K562 (cell line): Measurements from ENCODE around the gene FARP2. TPM values are rescaled to one million over a fixed set of nuclear protein-coding genes. Genes with fewer than 3 reads are reported as not detected.
A peak's percentile ranks its signal among the peaks of the same experiment; 100 is the strongest.

Experiments
- ATAC-seq: fragments of 200-7000 bp; cut with Tn5 transposase; 3 replicates; pipeline ENCODE4 v1.9.1; 2020; ENCODE audit warnings: moderate library complexity
- BruUV-seq: library from RNA; stranded (reverse); fragments of 400-500 nt; replicated peaks from 2 replicates; lab custom pipeline; 2021; lab: Mats Ljungman, UMichigan
- CTCF ChIA-PET: fragments of 300-600 bp; formaldehyde crosslinking; extraction: SDS; loops from one replicate; lab custom pipeline; 2021; ENCODE audit warnings: low intra/inter-chr PET ratio; lab: Yijun Ruan, JAX
- POLR2A ChIA-PET: fragments of 300-600, 350-650 bp; sonication (Branson Sonifier 250); formaldehyde crosslinking; extraction: SDS; loops from one replicate; lab custom pipeline; 2021; ENCODE audit warnings: antibody characterized with exemption, inconsistent platforms; lab: Yijun Ruan, JAX
- DNase-seq, 4 experiments: peaks; one replicate each; pipeline versions ENCODE4 v3.0.0 to v3.0.0-alpha.2; 2011 to 2018; ENCODE audit warnings: low spot score in 3 of 4, mixed read lengths in 3 of 4; ENCODE audit errors: extremely low read depth in 1 of 4
- FAIRE-seq: peaks from 2 replicates; lab custom pipeline; 2011; peaks lifted over from hg19 to GRCh38; lab: Jason Lieb, UNC
- H2AFZ ChIP-seq: 2 replicates; pipeline ENCODE4 v1.6.0; 2011; ENCODE audit warnings: low read depth, low read length, control low read depth, inconsistent platforms
- H3K27ac ChIP-seq: fragments of 200-600 bp; 3 replicates; pipeline ENCODE4 v1.8.0; 2011; ENCODE audit warnings: low read depth, mild to moderate bottlenecking, control low read depth, inconsistent platforms, low read length, moderate library complexity, mixed read lengths; ENCODE audit errors: extremely low read depth
- H3K27me3 ChIP-seq, 2 experiments: fragments of 300-600 bp in 1 of 2; 2 replicates in 1 of 2; 3 replicates in 1 of 2; pipeline versions ENCODE4 v1.6.0 to v1.8.0; 2011; ENCODE audit warnings: inconsistent platforms in 2 of 2, low read length in 2 of 2, mild to moderate bottlenecking in 1 of 2, mixed read lengths in 1 of 2, moderate library complexity in 1 of 2; ENCODE audit not compliant: control insufficient read depth in 2 of 2, insufficient read depth in 2 of 2
- H3K36me3 ChIP-seq: fragments of 300-600 bp; 3 replicates; pipeline ENCODE4 v1.8.0; 2011; ENCODE audit warnings: mild to moderate bottlenecking, low read length, inconsistent platforms; ENCODE audit not compliant: control insufficient read depth, insufficient read depth
- H3K4me1 ChIP-seq, 2 experiments: fragments of 200-600 bp in 1 of 2; replicated peaks in 1 of 2; 2 replicates in 1 of 2; 3 replicates in 1 of 2; pipeline versions ENCODE4 v1.5.1 to v1.8.0; 2011; ENCODE audit warnings: inconsistent platforms in 2 of 2, low read length in 2 of 2, mild to moderate bottlenecking in 1 of 2, mixed read lengths in 1 of 2, moderate library complexity in 1 of 2; ENCODE audit not compliant: control insufficient read depth in 2 of 2, insufficient read depth in 2 of 2
- H3K4me2 ChIP-seq: 2 replicates; pipeline ENCODE4 v1.6.1; 2011; ENCODE audit warnings: low read length, control low read depth, inconsistent platforms, mixed read lengths; ENCODE audit not compliant: insufficient read depth
- H3K4me3 ChIP-seq: fragments of 200-600 bp; sonication (generic), shearing (Covaris generic); 2 replicates; pipeline ENCODE4 v1.5.1; 2016; ENCODE audit warnings: control low read depth, inconsistent platforms
- H3K79me2 ChIP-seq: fragments of 200-600 bp; 3 replicates; pipeline ENCODE4 v1.8.0; 2011; ENCODE audit warnings: low read length, inconsistent platforms; ENCODE audit not compliant: control insufficient read depth, insufficient read depth
- H3K9ac ChIP-seq, 2 experiments: 2 replicates each; pipeline versions ENCODE4 v1.6.0 to v1.6.1; 2011; ENCODE audit warnings: low read depth in 2 of 2, low read length in 2 of 2, control low read depth in 1 of 2, inconsistent platforms in 1 of 2, mild to moderate bottlenecking in 1 of 2, mixed read lengths in 1 of 2; ENCODE audit not compliant: insufficient read depth in 1 of 2
- H3K9me1 ChIP-seq: one replicate; pipeline ENCODE4 v1.6.0; 2011; ENCODE audit warnings: inconsistent platforms, mild to moderate bottlenecking, low read length, moderate library complexity; ENCODE audit not compliant: control insufficient read depth, insufficient read depth
- H3K9me3 ChIP-seq: replicated peaks from 2 replicates; pipeline ENCODE4 v1.5.1; 2011; ENCODE audit warnings: low read depth, low read length, inconsistent platforms; ENCODE audit not compliant: control insufficient read depth, insufficient read depth
- H4K20me1 ChIP-seq: replicated peaks from 2 replicates; pipeline ENCODE4 v1.6.1; 2011; ENCODE audit warnings: low read length, inconsistent platforms, mixed read lengths; ENCODE audit not compliant: control insufficient read depth, insufficient read depth
- ARID4B ChIP-seq: sonication (generic); formaldehyde crosslinking; IDR thresholded peaks from 2 replicates; pipeline ENCODE4 v1.8.0; 2022; ENCODE audit warnings: mild to moderate bottlenecking, missing genetic modification reagents
- CAMTA2 ChIP-seq: fragments of 250-450 bp; sonication (Bioruptor Pico); conservative IDR thresholded peaks from 2 replicates; pipeline ENCODE4 v1.5.1; 2022
- CBFB ChIP-seq: sonication (generic); formaldehyde crosslinking; IDR thresholded peaks from 2 replicates; pipeline ENCODE4 v1.4.0; 2020; ENCODE audit warnings: mild to moderate bottlenecking, missing genetic modification reagents
- ELF1 ChIP-seq: fragments of 200-800 bp; sonication (Bioruptor generic); IDR thresholded peaks from 2 replicates; pipeline ENCODE4 v1.6.1; 2016; ENCODE audit warnings: missing genetic modification characterization, missing compliant biosample characterization
- KDM5B ChIP-seq: fragments of 200-600 bp; sonication (generic); IDR thresholded peaks from 2 replicates; pipeline ENCODE4 v1.6.1; 2012; ENCODE audit warnings: low read depth, mild to moderate bottlenecking, moderate library complexity, low read length, control low read depth, inconsistent platforms; ENCODE audit not compliant: insufficient replicate concordance
- NR3C1 ChIP-seq: sonication (generic); formaldehyde crosslinking; IDR thresholded peaks from 2 replicates; pipeline ENCODE4 v1.8.1; 2022; ENCODE audit warnings: missing genetic modification reagents
- NRF1 ChIP-seq, 2 experiments: fragments of 450-650 bp; IDR thresholded peaks in 1 of 2; conservative IDR thresholded peaks in 1 of 2; 2 replicates each; pipeline ENCODE4 v1.6.1; 2014; ENCODE audit warnings: mild to moderate bottlenecking in 2 of 2
- POLR2AphosphoS2 ChIP-seq: IDR thresholded peaks from 2 replicates; pipeline ENCODE4 v1.6.1; 2012; ENCODE audit warnings: low read length, improper control_type of control experiment
- POLR2AphosphoS5 ChIP-seq: IDR thresholded peaks from 2 replicates; pipeline ENCODE4 v1.6.1; 2011; ENCODE audit warnings: mild to moderate bottlenecking, low read depth, low read length, moderate library complexity; ENCODE audit not compliant: control insufficient read depth, insufficient read depth
- SMAD2 ChIP-seq: fragments of 150-350 bp; IDR thresholded peaks from 2 replicates; pipeline ENCODE4 v1.6.1; 2014; ENCODE audit warnings: low read depth, mild to moderate bottlenecking, low read length
- THRAP3 ChIP-seq: fragments of 450-650 bp; IDR thresholded peaks from 2 replicates; pipeline ENCODE4 v1.6.1; 2016; ENCODE audit warnings: mild to moderate bottlenecking, inconsistent platforms, borderline replicate concordance
- TRIM25 ChIP-seq: fragments of 450-650 bp; IDR thresholded peaks from 2 replicates; pipeline ENCODE4 v1.7.0; 2016; ENCODE audit warnings: borderline replicate concordance
- ZEB2 ChIP-seq: fragments of 450-650 bp; IDR thresholded peaks from 2 replicates; pipeline ENCODE4 v1.6.1; 2016
- ZNF124 ChIP-seq: sonication (generic); formaldehyde crosslinking; IDR thresholded peaks from 2 replicates; pipeline ENCODE4 v1.8.1; 2022; ENCODE audit warnings: missing genetic modification reagents
- WGBS: fragments of 100-300 bp; shearing (Covaris generic); methylation state at CpG from one replicate; pipeline ENCODE4 v1.1.6; 2016; ENCODE audit warnings: low coverage, mixed read lengths; ENCODE audit not compliant: insufficient coverage; ENCODE audit errors: missing lambda C conversion rate; 5-methylcytosine and 5-hydroxymethylcytosine counted together
- in situ Hi-C: fragments of 300-500 bp; cut with MboI; formaldehyde crosslinking; loops from 4 replicates; pipeline ENCODE4 v1.15.0; 2018; ENCODE audit warnings: inconsistent platforms, mixed read lengths
- intact Hi-C: fragments of 100-400 bp; cut with micrococcal nuclease; formaldehyde crosslinking; loops from 2 replicates; pipeline ENCODE4 v1.14.2; 2022
- polyA plus RNA-seq, 8 experiments: library from polyadenylated mRNA; depleted of rRNA in 4 of 8; stranded (reverse) in 5 of 8; unstranded in 3 of 8; fragments of >200 nt; fragmentation: Nextera tagmentation in 2 of 8; fragmentation: Illumina TruSeq in 1 of 8; extraction: Ambion mirVana in 2 of 8; extraction: Trizol in 1 of 8; gene quantifications; 2 replicates each; pipeline versions ENCODE4 v1.2.1 to v1.2.3, GENCODE V29; 2011 to 2014; ENCODE audit warnings: inconsistent platforms in 1 of 8, missing spikeins in 1 of 8
- total RNA-seq, 7 experiments: library from RNA; depleted of rRNA in 6 of 7; stranded (reverse); fragments of >200 nt in 6 of 7; fragmentation: Illumina TruSeq in 2 of 7; extraction: Trizol in 2 of 7; gene quantifications; 2 replicates each; pipeline versions ENCODE4 v1.2.1 to v1.2.3, GENCODE V29; 2011 to 2021; ENCODE audit warnings: low replicate concordance in 1 of 7

FARP2 gene
- total and polyA plus RNA-seq, 9 of the 15 experiments (the other 6 are each of a cell fraction or from before 2014, with no cell fraction given): 4.1 to 38.1 (median 21.1) TPM

GRCh38 chr2:241505781-241506201, 149.7 kb downstream of the FARP2 start:
- no peak overlapping the region for H3K27ac ChIP-seq
- CTCF ChIA-PET: no interaction called here
- intact Hi-C loops: no loop called here
- H2AFZ ChIP-seq: no peak overlapping the region
- H3K9me3 ChIP-seq: no peaks in the 10 kb centered on the region
- DNase-seq (peak in 1 of 4 experiments; percentile 13), ATAC-seq (no peak), FAIRE-seq (no peak)
- H3K4me1 ChIP-seq: peaks cover 13 to 39% of the 10 kb centered on the region in 2 experiments; a peak in 4 of 5 replicates
- H3K79me2 ChIP-seq: peaks cover 52% of the 10 kb centered on the region
- H3K4me2 ChIP-seq: no peak overlapping the region
- no peak overlapping the region for H3K4me3 ChIP-seq
- BruUV-seq: no TSS peak
- no peaks in the 10 kb centered on the region for H3K27me3 ChIP-seq
- in situ Hi-C loops: no loop called here
- H3K36me3 ChIP-seq: peaks cover 27% of the 10 kb centered on the region; the same call in 2 of the 3 replicates
- POLR2A ChIA-PET: interaction anchor here (1.0 to 2.0 kb wide), 2 partner anchors 13 to 16 kb away, joined by 3 to 4 read pairs; no protein-coding TSS in a partner anchor
- peaks cover 3% of the 10 kb centered on the region for H3K9me1 ChIP-seq
- no peaks in the 10 kb centered on the region for H4K20me1 ChIP-seq
- H3K9ac ChIP-seq: peak overlapping the region in 1 of 2 experiments; percentile 85; a peak in 2 of 4 replicates
- WGBS: 100% methylated on average over 1 of the region's 7 CpGs
- TF ChIP-seq POLR2AphosphoS2 (no peak), SMAD2 (no peak), TRIM25 (no peak), ZNF124 (no peak), THRAP3 (no peak), CBFB (CRISPR knock-in tag) (no peak), POLR2AphosphoS5 (no peak), NR3C1 (CRISPR knock-in tag) (no peak), ARID4B (no peak), CAMTA2 (CRISPR knock-in tag) (no peak), KDM5B (no peak), NRF1 (conservative IDR thresholded peaks at IDR 0.05 in 1 of 2, IDR thresholded peaks at IDR 0.05 in 1 of 2) (no peak), ZEB2 (no peak), ELF1 (no peak)
